ENCODE data around the gene FIGN.
A peak's percentile ranks its signal among the peaks of the same experiment; 100 is the strongest.

The FIGN gene

DNA sequence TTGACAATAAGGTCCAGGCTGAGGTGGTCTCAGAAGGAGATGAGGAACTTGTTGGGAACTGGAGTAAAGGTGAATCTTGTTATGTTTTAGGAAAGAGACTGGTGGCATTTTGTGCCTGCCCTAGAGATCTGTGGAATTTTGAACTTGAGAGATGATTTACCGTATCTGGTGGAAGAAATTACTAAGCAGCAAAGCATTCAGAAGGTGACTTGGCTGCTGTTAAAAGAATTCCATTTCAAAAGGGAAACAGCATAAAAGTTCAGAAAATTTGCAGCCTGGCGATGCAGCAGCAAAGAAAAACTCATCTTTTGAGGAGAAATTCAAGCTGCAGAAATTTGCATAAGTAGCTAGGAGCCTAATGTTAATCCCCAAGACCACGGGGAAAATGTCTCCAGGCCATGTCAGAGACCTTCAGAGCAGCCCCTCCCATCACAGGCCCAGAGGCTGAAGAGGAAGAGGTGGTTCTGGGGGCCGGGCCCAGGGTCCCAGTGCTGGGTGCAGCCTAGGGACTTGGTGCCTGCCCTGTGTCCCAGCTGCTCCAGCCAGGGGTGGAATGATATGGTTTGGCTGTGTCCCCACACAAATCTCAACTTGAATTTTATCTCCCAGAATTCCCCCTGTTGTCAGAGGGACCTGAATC, 73.5 kb downstream of the FIGN start:
- DNase-seq (ENCODE audit: low read depth), result peak; percentile 56

DNA sequence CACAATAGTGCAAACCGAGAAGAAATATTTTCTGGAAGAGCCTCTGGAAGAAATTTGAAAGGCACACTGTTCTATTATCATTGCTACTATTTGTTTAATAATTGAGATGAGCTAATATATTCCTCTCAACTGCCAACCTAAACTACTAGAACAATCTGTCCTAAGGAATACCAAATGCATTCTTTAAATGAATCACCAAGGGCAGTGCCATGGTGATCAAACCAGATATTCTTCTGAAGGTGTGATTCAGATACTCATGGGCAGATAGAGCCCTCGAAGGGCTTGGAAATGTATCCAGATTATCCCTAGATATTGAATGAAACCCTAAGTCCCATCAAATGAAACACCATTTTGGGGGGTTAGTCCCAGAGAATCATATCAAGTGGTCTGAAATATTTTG, 76.6 kb downstream of the FIGN start:
- peak; percentile 22 for DNase-seq (ENCODE audit: low read depth)

DNA sequence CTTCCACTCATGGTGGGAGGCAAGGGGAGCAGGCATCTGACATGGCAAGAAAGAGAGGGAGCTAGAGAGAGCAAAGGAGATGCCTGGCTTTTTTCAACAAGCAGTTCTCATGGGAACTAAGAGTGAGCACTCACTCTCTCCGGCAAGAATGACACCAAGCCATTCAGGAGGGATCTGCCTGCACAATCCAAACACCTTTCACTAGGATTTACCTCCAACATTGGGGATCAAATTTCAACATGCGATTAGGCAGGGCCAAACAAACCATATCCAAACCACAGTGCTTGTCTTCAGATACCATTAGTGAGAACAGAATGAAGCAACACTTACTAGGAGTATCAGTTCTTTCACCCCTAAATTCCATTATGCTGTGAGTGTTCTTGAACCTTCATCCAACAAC, 77.3 kb downstream of the FIGN start:
- DNase-seq (ENCODE audit: low read depth), result no peak

DNA sequence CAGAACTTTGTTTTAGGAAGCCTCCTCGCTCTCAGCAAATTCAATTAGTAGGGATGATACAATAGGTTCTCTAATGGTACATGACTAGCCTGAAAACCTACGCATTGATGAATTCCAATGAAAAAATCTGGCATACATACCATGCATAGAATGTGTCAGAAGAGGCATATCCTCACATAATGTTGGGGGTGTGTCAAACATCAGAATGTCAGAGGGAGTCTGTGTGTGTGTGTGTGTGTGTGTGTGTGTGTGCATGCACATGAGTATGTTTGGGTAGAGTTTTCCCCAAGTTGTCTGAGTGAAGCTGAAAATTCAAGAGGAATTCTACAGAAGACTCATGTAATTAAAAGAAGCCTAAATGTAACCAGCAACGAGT, 78.5 kb downstream of the FIGN start:
- DNase-seq (ENCODE audit: low read depth), result peak; percentile 48

DNA sequence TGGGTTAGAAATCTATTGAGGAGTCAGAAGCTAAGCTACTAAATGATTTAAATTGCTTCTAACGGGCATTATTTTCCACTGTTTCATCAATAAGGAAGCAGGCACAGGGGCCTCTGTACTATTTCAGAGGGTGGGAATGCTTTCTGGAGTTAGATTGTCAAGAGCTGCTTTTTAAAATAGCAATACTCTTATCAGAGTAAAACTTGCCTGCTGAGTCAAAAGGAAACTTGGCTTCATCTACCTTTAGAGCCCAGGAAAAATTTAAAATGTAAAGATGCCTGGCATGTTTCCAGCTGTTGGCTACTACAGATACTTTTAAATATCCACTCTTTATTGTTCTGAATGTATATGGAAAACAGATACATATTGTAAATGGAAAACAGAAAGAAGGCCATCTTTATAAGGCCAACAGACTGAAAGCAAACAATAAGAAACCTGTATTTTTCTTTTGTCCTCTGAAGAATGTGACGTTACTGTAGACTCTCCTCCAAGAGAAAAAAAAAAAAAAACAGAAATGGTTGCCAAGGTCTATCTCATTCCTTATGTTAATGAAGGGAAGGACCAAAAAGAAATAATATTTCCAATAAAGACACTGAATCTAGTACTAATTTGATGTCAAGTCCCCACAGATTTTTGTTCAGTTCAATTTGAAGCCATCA, 79.1 kb downstream of the FIGN start:
- DNase-seq (ENCODE audit: low read depth), result no peak

DNA sequence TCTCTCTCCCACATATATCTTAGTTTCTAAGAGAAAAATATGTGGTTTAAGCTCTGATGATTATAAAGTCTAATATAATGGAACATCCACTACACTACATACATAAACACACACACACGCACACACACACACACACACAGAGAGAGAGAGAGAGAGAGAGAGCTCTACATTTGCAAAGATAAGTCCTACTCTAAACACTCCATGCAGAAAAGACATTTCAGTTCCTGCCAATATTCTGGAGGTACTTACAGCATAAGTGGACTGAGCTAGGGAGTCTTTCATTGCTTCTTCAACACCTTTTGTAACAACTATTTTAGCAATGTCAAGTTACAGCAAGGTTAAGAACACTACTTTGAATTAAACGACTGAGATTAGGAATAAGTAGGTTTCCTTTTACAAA, 80.1 kb downstream of the FIGN start:
- DNase-seq (ENCODE audit: low read depth), result no peak

DNA sequence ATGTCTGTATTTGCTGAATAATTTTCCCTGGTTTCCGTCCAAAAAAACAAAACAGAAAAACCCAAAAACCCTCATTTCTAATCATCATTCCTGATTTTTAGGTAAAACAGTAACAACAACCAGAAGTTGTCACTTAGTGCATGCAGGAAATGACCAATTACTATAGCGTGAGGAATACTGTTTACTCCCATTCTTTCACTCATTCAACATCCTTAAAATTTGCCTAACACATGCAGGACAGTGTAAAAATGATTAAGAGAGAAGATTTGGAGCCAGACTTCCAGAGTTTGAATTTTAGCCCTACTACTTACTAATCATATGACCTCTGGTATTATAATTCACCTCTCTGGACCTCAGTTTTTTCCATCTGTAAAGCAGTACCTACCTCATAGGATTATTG, 83.1 kb downstream of the FIGN start:
- DNase-seq (ENCODE audit: low read depth), result peak; percentile 18

DNA sequence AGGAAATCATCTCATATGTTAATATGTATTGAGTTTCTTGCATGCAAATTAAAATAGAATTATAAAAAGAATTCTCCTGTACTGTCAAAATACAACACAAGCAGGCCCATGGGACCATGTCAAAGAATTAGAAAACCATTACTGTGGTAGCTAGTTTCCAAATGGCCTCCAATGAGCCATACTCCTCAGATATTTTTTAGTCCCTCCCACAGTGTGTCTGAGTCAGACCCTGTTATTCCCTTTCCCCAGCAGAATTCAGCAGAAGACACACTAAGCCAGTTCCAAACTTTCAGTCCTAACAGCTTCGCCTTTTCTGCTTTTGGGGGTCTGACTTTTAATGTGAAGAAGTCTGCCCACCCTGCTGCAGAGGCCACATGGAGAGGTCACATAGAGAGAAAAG, 86.7 kb downstream of the FIGN start:
- peak; percentile 21 for DNase-seq (ENCODE audit: low read depth)

DNA sequence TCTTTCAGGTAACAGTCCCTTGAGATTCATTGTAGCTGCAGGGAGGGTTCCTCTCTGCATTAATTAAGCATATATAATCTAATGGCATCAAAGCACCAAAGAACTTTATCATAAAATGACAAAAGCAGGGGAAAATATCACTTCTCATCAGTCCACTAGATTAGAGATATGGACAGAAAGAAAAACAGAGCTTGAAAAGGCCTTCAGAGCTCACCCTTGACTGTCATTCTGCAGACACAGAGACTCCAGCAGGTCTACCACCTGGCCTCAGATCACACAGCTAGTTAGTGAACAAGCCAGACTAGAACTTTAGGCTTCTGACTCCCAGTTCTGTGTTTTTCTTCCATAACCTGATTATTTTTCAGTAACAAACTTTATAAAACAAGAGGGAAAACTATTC, 88.5 kb downstream of the FIGN start:
- DNase-seq (ENCODE audit: low read depth), result no peak

DNA sequence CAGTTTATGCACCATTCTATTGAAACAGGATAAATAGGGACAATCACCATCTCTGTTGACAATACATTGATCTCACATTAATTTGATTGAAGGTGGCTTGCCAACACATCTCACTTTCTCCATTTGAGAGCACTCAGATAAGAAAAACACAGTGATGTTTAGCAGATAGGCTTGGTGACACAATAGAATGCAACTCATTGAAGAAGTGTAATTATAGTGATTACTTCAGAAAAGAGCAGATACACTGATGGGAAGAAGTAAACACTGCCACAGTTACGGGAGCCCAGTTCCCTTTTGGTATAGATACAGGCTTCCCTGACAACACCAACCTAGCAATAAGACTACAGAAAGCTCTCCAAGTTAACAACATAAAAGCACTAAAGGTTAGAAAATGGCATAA, 89.1 kb downstream of the FIGN start:
- no peak for DNase-seq (ENCODE audit: low read depth)

DNA sequence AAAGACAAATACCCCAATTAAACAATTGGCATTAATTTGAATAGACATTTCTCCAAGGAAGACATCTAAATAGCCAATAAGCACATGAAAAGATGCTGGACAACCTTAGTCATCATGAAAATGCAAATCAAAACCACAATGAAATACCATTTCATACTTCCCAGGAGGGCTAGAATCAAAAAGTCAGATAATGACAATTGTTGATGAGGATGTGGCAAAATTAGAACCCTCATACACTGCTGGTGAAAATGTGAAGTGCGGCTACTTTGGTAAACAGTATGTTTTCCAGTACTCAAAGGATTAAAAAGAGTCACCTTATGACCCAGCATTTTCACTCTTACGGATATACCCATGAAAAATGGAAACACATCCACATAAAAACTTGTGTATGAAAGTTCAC, 91.6 kb downstream of the FIGN start:
- peak; percentile 29 for DNase-seq (ENCODE audit: low read depth)

DNA sequence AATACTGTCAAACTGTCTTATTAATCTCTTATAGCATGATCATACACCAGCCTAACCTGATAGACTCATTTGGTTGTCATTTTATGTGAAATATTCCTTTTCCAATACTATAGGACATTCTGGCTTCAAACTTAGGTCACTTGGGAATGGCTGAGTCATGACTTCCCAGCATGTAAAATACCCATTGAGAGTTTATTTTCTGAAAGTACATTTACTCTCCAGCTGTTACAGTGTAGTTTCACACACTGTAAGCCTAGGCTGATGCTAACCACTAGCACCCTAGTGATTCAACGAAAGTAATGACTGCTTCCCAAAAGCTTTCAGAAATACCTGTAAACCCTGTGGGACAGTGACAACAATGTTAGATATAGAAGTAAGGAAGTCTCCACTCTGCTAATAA, 93.8 kb downstream of the FIGN start:
- DNase-seq (ENCODE audit: low read depth), result peak; percentile 27

DNA sequence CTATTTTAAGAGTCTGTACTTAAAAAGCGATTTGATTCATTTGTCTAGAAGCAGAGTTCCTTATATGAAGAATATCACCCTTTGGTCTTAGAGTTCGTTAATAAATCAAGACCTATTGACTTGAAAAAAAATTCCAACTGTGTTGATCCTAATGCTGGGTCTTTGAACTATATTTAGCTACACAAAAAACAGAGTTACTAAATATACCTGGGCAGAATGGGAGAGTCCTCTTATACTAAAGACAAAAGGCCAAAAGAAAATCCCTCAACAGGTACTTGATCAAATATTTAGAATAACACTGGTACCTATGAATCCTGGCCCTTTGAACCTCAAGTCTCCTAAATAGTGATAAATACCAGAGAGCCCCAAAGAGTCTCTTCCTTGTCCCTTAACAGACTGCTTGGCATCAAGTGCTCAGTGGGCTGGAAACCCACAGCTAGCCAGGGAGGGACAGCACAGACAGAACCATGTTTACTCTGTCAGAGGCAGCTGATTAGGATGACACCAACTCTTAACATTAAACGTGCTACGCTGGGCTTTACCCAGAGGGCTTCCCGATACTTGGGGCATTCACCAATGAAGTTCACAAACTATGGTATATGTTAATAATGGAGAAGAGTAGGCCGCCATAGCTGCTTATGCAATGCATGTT, 95.1 kb downstream of the FIGN start:
- DNase-seq (ENCODE audit: low read depth), result no peak

DNA sequence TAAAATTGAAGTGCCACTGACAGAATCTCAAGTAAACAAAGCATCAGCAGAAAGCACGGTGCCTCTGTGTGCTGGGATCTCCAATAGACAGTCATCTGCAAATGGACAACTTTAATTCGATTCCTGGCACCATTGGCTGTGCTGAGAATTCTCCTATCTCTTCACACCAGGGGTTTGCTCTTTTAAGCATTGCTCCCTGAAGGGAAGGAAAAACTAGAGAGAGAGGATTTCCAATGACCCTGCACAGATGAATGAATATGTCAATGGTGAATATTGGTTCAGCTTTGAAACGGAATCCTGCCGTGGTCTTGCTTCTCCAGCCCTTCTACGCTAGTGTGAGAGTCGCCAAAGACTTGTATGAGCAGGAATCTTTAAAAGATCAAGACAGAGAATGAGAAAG, 97.9 kb downstream of the FIGN start:
- no peak for DNase-seq (ENCODE audit: low read depth)

DNA sequence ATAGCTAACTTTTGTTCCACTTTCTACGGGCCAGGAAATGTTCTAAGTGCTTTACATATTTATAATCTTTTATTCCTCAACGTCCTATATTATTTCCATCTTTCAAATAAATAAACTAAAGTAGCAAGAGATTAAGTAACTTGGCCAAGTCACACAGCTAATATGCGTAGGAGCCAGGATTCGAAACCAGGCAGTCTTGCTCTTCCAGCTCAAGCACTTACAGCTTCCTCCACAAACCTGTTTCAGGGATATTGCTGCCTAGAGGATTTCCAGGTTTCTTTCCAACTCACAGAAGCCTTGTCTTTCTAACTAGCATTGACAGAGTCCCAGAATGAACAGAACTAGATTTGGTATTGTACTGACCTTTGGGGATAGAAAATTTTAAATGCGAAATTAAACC, 102.5 kb downstream of the FIGN start:
- no peak for DNase-seq (ENCODE audit: low read depth)

DNA sequence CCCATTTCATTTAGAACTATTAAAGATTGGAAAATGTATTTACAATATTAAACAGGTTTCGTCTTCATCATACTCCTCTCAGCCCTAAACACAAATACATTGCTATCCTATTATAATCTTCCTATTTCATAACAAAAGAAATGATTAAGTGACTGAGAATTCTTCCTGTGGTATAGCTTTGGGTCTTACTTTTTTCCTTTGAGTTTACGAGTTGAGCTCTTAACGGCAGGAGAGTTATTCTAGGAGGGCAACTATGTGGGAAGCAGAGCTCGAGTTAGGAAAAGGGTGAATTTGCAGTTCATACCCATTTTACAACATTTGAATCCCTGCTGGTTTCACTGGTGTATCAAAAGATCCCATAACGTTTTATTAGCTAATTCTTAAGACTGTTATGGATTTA, 105.0 kb downstream of the FIGN start:
- DNase-seq (ENCODE audit: low read depth), result peak; percentile 27

DNA sequence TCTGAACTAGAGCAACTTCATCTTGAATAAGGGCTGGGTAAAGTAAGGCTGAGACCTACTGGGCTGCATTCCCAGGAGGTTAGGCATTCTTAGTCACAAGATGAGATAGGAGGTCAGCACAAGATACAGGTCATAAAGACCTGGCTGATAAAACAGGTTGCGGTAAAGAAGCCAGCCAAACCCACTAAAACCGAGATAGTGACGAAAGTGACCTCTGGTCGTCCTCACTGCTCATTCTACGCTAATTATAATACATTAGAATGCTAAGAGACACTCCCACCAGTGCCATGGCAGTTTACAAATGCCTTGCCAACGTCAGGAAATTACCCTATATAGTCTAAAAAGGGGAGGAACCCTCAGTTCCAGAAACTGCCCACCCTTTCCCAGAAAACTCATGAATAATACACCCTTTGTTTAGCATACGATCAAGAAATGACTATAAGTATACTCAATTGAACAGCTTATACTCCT, 109.1 kb downstream of the FIGN start:
- DNase-seq (ENCODE audit: low read depth), result no peak

DNA sequence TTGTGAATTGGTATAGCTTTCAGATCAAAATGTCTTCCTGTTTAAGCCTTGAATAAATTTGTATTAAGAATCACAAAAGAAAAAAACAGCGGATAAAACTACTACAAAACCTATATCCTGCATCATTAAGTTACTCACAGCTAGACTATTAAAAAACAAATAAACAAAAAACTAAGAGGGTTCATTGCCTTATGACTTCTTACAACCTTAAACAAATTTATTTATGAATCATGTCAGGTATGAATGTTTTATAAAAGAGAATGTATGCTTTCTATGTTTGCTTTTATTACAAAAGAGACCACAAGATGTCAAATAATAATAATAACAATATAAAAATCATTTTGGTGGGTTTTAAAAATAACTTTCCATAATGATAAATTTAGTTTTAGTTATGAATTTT, 109.6 kb downstream of the FIGN start:
- no peak for DNase-seq (ENCODE audit: low read depth)

DNA sequence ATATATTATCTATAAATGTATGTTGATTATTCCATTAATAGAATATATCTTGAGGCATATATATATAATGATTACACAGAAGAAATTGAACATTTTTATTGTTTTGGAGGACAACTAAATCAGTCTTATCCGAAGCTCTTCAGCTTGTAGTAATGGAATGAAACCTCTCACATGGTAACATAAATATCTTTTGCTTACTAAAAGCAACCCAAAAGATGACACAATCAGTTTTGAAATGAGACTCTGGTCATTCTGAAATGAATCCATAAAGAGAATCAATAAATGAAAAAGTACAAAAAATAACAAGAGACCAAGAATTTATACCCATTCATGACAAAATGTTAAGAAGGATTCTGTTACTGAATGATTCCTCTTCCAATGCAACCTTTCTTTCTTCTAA, 110.2 kb downstream of the FIGN start:
- DNase-seq (ENCODE audit: low read depth), result no peak

DNA sequence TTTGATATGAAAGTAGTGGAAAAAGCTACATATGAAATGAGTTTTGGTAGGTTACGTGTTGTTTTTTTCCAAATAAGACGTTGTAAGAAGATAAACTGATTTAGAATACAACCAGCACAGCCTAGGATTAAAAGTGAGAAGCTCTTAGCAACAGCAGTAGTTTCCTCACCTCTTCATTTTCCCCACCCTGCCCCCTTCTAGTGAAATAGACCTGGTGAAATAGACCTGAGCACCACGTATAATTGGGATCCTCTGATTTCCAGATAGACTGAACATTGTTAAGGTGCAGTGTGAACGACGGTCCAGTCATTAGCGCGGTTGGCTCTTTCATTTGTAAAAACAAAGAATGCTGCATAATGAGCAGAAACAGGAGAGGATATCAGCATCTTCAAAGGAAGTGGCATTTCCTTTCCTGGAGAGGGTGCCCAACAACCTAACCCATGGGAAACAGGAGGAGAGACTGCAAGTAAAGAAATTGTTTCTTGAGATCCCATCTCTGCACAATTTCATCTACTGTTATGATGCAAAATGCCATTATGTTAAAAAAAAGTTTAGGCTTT, 114.3 kb downstream of the FIGN start:
- no peak for DNase-seq (ENCODE audit: low read depth)

DNA sequence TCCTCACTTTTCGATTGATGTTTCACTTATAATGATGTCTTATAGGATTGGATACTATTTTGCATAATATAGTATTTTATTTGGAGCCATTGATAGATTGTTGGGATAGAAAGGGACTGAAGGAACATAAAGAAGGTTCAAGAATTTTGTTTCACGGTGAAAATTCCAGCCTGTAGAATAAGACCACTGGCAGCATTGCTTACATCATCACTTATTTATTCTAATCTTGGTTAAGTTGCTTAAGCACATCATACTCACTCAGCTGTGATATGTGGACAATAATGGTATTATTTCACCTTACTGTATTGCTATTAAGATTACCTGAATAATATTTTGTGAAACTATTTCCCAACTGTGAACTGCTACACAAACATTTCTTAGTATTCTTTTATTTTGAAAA, 118.3 kb downstream of the FIGN start:
- DNase-seq (ENCODE audit: low read depth), result no peak

DNA sequence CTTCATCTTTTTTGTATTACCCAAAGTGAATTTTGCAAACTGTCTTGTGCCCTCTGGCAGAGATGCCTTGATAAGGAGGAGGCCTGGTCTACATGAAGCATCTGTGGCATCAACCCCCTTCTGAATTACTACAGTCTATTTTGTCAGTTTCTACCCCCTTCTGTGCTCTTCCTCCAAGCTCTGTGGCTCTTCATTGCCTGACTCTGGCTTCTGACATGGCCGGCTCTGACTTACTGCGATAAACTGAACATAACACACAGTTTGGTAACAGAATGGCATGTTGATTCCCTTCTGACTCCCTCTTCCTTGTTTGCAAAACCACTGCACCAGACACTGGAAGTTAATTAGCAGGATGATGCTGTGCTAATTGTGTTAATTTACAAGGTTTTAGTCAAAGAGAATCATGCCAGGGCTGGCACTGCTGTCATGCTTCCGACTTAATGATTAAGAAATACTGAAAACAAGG, 122.5 kb downstream of the FIGN start:
- no peak for DNase-seq (ENCODE audit: low read depth)

DNA sequence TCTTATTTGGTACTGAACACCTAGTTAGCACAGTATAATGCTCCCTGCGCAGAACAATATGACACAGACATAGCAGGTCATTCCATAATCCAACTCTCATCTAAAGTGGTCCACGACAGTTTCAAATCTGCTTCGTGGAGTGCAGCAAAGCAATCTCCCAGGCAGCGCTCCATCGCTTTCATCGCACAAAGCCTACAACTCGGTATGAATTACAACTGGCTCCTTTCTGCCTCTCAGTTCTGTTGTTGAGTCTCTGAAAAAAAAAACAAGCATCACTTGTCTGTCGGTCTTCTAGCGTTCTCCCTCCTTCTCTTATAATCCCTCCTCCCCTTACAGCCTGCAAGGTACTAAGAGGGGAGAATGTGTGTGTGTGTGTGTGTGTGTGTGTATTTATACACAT, 123.5 kb downstream of the FIGN start:
- no peak for DNase-seq (ENCODE audit: low read depth)
